Trophoblast cell (in vitro differentiated cells and primary cell): ENCODE results near the gene RMRP.

Source experiments
- DNase-seq, 2 donors: peaks; one replicate each; pipeline ENCODE4 v3.0.0-alpha.2; 2016
- H2AFZ ChIP-seq: 2 replicates; pipeline ENCODE4 v1.6.1; 2013; ENCODE audit warnings: low read length, moderate library complexity, mild to moderate bottlenecking; ENCODE audit not compliant: insufficient read depth, poor library complexity
- H2AK5ac ChIP-seq: 2 replicates; pipeline ENCODE4 v1.6.1; 2013; ENCODE audit warnings: mild to moderate bottlenecking, low read length
- H2BK120ac ChIP-seq: 2 replicates; pipeline ENCODE4 v1.6.1; 2013; ENCODE audit warnings: low read length, mild to moderate bottlenecking, moderate library complexity; ENCODE audit not compliant: insufficient read depth, poor library complexity
- H2BK12ac ChIP-seq: 2 replicates; pipeline ENCODE4 v1.6.1; 2013; ENCODE audit warnings: mild to moderate bottlenecking, low read length, moderate library complexity
- H2BK5ac ChIP-seq: 2 replicates; pipeline ENCODE4 v1.6.1; 2013; ENCODE audit warnings: low read length, low read depth, moderate library complexity, mild to moderate bottlenecking; ENCODE audit not compliant: poor library complexity
- H3K14ac ChIP-seq: 2 replicates; pipeline ENCODE4 v1.6.1; 2013; ENCODE audit warnings: mild to moderate bottlenecking, low read length
- H3K18ac ChIP-seq: 2 replicates; pipeline ENCODE4 v1.6.1; 2013; ENCODE audit warnings: mild to moderate bottlenecking, low read length
- H3K23ac ChIP-seq: 2 replicates; pipeline ENCODE4 v1.6.1; 2013; ENCODE audit warnings: low read length
- H3K27ac ChIP-seq: 2 replicates; pipeline ENCODE4 v1.5.1; 2013; ENCODE audit warnings: low read depth, mild to moderate bottlenecking, inconsistent platforms, low read length, moderate library complexity
- H3K27me3 ChIP-seq: 2 replicates; pipeline ENCODE4 v1.6.1; 2013; ENCODE audit warnings: inconsistent platforms, mild to moderate bottlenecking, low read length, moderate library complexity; ENCODE audit not compliant: insufficient read depth
- H3K36me3 ChIP-seq, 2 experiments: 1 replicate in 1 of 2; 2 replicates in 1 of 2; pipeline ENCODE4 v1.6.1; 2013; ENCODE audit warnings: low read length in 2 of 2, mild to moderate bottlenecking in 2 of 2, moderate library complexity in 1 of 2; ENCODE audit not compliant: insufficient read depth in 2 of 2, control insufficient read depth in 1 of 2
- H3K4ac ChIP-seq: 2 replicates; pipeline ENCODE4 v1.6.1; 2013; ENCODE audit warnings: low read depth, mild to moderate bottlenecking, low read length, moderate library complexity
- H3K4me1 ChIP-seq, 2 experiments: 1 replicate in 1 of 2; 2 replicates in 1 of 2; pipeline ENCODE4 v1.6.1; 2013; ENCODE audit warnings: low read length in 2 of 2, mild to moderate bottlenecking in 2 of 2, moderate library complexity in 1 of 2; ENCODE audit not compliant: insufficient read depth in 2 of 2, control insufficient read depth in 1 of 2
- H3K4me2 ChIP-seq: 2 replicates; pipeline ENCODE4 v1.6.1; 2013; ENCODE audit warnings: inconsistent platforms, mild to moderate bottlenecking, low read length, moderate library complexity
- H3K4me3 ChIP-seq: 2 replicates; pipeline ENCODE4 v1.5.1; 2013; ENCODE audit warnings: mild to moderate bottlenecking, low read depth, low read length, inconsistent platforms
- H3K79me1 ChIP-seq: one replicate; pipeline ENCODE4 v1.6.1; 2013; ENCODE audit warnings: low read length
- H3K79me2 ChIP-seq: 2 replicates; pipeline ENCODE4 v1.6.1; 2013; ENCODE audit warnings: low read length, mild to moderate bottlenecking; ENCODE audit not compliant: control insufficient read depth, insufficient read depth, poor library complexity
- H3K9ac ChIP-seq: 2 replicates; pipeline ENCODE4 v1.6.1; 2013; ENCODE audit warnings: mild to moderate bottlenecking, low read length
- H3K9me3 ChIP-seq: 2 replicates; pipeline ENCODE4 v1.6.1; 2013; ENCODE audit warnings: low read depth, mild to moderate bottlenecking, control low read depth, inconsistent platforms, low read length; ENCODE audit not compliant: insufficient read depth
- H4K12ac ChIP-seq: 2 replicates; pipeline ENCODE4 v1.6.1; 2013; ENCODE audit warnings: low read depth, mild to moderate bottlenecking, low read length, moderate library complexity
- H4K8ac ChIP-seq: 2 replicates; pipeline ENCODE4 v1.6.1; 2013; ENCODE audit warnings: low read depth, mild to moderate bottlenecking, low read length, moderate library complexity
- H4K91ac ChIP-seq: one replicate; pipeline ENCODE4 v1.6.1; 2013; ENCODE audit warnings: low read depth, mild to moderate bottlenecking, low read length, moderate library complexity
- WGBS: extraction: QIAGEN DNeasy Blood & Tissue Kit; methylation state at CpG from one replicate; pipeline ENCODE4 v1.1.7; 2013; ENCODE audit warnings: missing lambda C conversion rate; ENCODE audit not compliant: insufficient read length, insufficient coverage; ENCODE audit errors: extremely low coverage; 5-methylcytosine and 5-hydroxymethylcytosine counted together

RMRP gene

GRCh38 chr9:35627575-35627974 lies 30.2 kb downstream of the RMRP start:
- Histone ChIP-seq H2AK5ac (no peak overlapping the region), H3K18ac (no peak overlapping the region), H3K4me2 (no peak overlapping the region), H3K23ac (no peak overlapping the region), H3K79me1 (no peaks in the 10 kb centered on the region), H4K12ac (no peak overlapping the region), H4K91ac (no peak overlapping the region), H2BK5ac (no peak overlapping the region), H3K36me3 (no peaks in the 10 kb centered on the region), H2BK12ac (no peak overlapping the region), H3K9me3 (no peaks in the 10 kb centered on the region), H3K9ac (no peak overlapping the region), H2AFZ (no peak overlapping the region), H3K14ac (no peak overlapping the region), H3K4me1 (no peaks in the 10 kb centered on the region), H3K4me3 (no peak overlapping the region), H3K79me2 (no peaks in the 10 kb centered on the region), H2BK120ac (no peak overlapping the region), H3K27ac (no peak overlapping the region), H4K8ac (no peak overlapping the region), H3K4ac (no peak overlapping the region), H3K27me3 (no peaks in the 10 kb centered on the region)
- no peak for DNase-seq
- no CpG with 5 or more reads among the region's 2 CpGs for WGBS

GRCh38 chr9:35619800-35620158 lies 38.0 kb downstream of the RMRP start:
- Histone ChIP-seq H3K23ac (no peak overlapping the region), H4K8ac (no peak overlapping the region), H3K9ac (no peak overlapping the region), H2BK12ac (no peak overlapping the region), H2BK120ac (no peak overlapping the region), H3K36me3 (no peaks in the 10 kb centered on the region), H2BK5ac (no peak overlapping the region), H3K79me1 (no peaks in the 10 kb centered on the region), H3K27ac (no peak overlapping the region), H3K27me3 (peaks cover 11% of the 10 kb centered on the region), H3K9me3 (peaks cover 5% of the 10 kb centered on the region), H3K4me3 (no peak overlapping the region), H4K12ac (no peak overlapping the region), H3K4me2 (no peak overlapping the region), H2AK5ac (no peak overlapping the region), H3K18ac (no peak overlapping the region), H3K14ac (no peak overlapping the region), H4K91ac (no peak overlapping the region), H3K4me1 (peaks cover 0 to 7% of the 10 kb centered on the region in 2 experiments), H3K4ac (no peak overlapping the region), H3K79me2 (no peaks in the 10 kb centered on the region), H2AFZ (no peak overlapping the region)
- WGBS: no CpG with 5 or more reads among the region's 2 CpGs
- DNase-seq: no peak

DNA sequence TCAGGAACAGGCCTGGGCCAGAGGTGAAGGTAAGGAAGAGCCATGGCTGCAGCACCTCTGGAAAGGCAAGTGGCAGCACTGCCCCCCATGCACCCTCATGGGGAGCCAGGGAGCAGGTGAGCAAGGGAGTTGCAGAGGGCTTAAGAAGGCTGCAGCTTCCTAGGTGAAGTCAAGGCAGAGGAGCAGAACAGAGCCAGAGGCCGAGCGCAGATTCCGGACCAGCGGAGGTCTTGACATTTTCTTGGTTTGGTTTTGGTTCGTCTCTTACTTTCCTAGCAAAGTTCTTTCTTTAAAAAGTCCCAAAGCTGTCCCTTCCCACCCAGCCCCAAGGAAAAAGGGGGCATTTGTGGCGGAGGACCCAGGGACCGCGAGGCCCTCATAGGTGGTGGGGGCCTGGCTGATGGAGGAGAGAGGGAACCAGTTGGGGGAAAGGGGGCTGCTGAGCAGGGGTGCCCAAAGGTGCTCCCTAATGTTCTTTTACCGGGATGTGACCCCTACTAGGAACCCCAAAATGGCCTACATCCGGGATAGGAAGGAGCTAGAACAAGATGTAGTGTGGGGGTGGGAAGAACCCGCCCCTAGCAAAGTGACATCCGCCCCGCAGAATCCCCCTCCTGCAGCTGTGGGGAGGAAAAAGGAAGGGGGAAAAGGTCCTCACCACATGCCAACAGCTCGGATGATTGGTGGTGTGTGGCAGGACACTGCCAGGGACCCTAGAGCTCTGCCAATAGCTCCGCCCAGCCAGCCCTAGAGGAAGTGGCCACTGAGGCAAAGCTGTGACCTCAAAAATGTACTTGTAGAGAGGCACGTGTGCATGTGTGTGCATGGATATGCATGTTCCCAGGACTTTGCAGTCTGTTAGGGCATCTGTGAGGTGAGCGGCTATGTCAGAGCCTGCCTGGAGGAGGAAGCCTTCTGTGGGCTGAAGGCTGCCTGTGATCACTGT lies 38.7 kb downstream of the RMRP start:
- H4K8ac ChIP-seq: no peak overlapping the region
- no peak overlapping the region for H3K14ac ChIP-seq
- no peak overlapping the region for H2BK5ac ChIP-seq
- H2BK12ac ChIP-seq: no peak overlapping the region
- peaks cover 11% of the 10 kb centered on the region for H3K27me3 ChIP-seq
- peaks cover 0 to 7% of the 10 kb centered on the region in 2 experiments for H3K4me1 ChIP-seq
- peaks cover 5% of the 10 kb centered on the region for H3K9me3 ChIP-seq
- no peak overlapping the region for H2BK120ac ChIP-seq
- no peak overlapping the region for H3K9ac ChIP-seq
- no peak overlapping the region for H3K4me3 ChIP-seq
- H3K4ac ChIP-seq: no peak overlapping the region
- no peaks in the 10 kb centered on the region for H3K36me3 ChIP-seq
- H3K79me2 ChIP-seq: no peaks in the 10 kb centered on the region
- H3K18ac ChIP-seq: no peak overlapping the region
- no peak overlapping the region for H4K91ac ChIP-seq
- no peaks in the 10 kb centered on the region for H3K79me1 ChIP-seq
- H3K4me2 ChIP-seq: no peak overlapping the region
- H4K12ac ChIP-seq: no peak overlapping the region
- peak; percentile 7 to 15 for DNase-seq
- H3K23ac ChIP-seq: peak overlapping the region; percentile 37
- no peak overlapping the region for H2AK5ac ChIP-seq
- no peak overlapping the region for H3K27ac ChIP-seq
- WGBS: no CpG with 5 or more reads among the region's 17 CpGs
- H2AFZ ChIP-seq: no peak overlapping the region

DNA sequence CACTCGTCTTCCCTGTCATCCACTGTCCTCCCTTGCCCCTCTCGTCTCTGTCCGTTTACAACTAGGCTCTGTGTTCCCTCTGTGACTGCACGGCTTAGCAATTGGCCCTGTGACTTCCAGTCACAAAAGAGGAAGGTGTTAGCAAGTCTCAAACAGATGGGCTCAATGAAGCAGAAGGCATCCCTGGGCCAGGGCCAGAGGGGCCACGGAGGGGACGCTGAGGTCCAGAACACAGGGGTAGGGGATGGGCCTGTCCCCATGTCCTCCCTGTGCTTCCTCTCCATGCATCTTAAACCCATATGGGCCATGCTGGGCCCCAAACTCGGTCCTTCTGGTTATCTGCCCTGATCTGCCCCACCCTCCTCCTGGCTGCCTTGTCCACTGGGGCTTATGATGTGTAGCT lies 39.5 kb downstream of the RMRP start, which contains the start of gene CD72:
CD72 (minus strand) TSS at position 89 of the 403 bp plus-strand sequence. CDS start 110 bp downstream, outside the sequence.
- no peak within 1 kb of the TSS for H3K27ac ChIP-seq
- H3K27me3 ChIP-seq: peaks cover 11% of the 10 kb centered on the region
- no peak within 1 kb of the TSS for H2AK5ac ChIP-seq
- H3K23ac ChIP-seq: no peak within 1 kb of the TSS
- no peak within 1 kb of the TSS for H2BK12ac ChIP-seq
- peak within 1 kb of the TSS; percentile 50 for H3K4me3 ChIP-seq
- no peak within 1 kb of the TSS for H2BK5ac ChIP-seq
- no peaks in the 10 kb centered on the region for H3K79me2 ChIP-seq
- H3K79me1 ChIP-seq: no peaks in the 10 kb centered on the region
- H3K18ac ChIP-seq: no peak within 1 kb of the TSS
- H4K8ac ChIP-seq: no peak within 1 kb of the TSS
- no peak within 1 kb of the TSS for H4K91ac ChIP-seq
- H3K4me2 ChIP-seq: peak within 1 kb of the TSS; percentile 66
- H4K12ac ChIP-seq: no peak within 1 kb of the TSS
- no peak within 1 kb of the TSS for H3K9ac ChIP-seq
- H3K36me3 ChIP-seq: no peaks in the 10 kb centered on the region
- H2AFZ ChIP-seq: peak within 1 kb of the TSS; percentile 26
- H2BK120ac ChIP-seq: no peak within 1 kb of the TSS
- WGBS: no CpG with 5 or more reads among the region's 7 CpGs
- no peak for DNase-seq
- H3K14ac ChIP-seq: no peak within 1 kb of the TSS
- peaks cover 0 to 7% of the 10 kb centered on the region in 2 experiments for H3K4me1 ChIP-seq
- H3K4ac ChIP-seq: no peak within 1 kb of the TSS
- H3K9me3 ChIP-seq: peaks cover 5% of the 10 kb centered on the region
